Astrocyte (in vitro differentiated cells and primary cell): ENCODE results near the gene GCK.

Source experiments
- CTCF ChIP-seq: IDR thresholded peaks from 2 replicates; pipeline ENCODE4 v1.5.1; 2011; ENCODE audit warnings: low read depth, mild to moderate bottlenecking, inconsistent platforms, low read length, moderate library complexity; ENCODE audit not compliant: insufficient read depth
- EZH2 ChIP-seq: IDR thresholded peaks from 2 replicates; pipeline ENCODE4 v1.6.1; 2012; ENCODE audit warnings: mild to moderate bottlenecking, low read length, inconsistent platforms; ENCODE audit not compliant: insufficient read depth

- no peak for TF ChIP-seq EZH2
- no peak for TF ChIP-seq CTCF
Observed at GRCh38 chr7:44216521-44217222, 27.4 kb upstream of the GCK start.
